Measurements from ENCODE around the gene UTY.

- no peak for TF ChIP-seq CTCF (IDR thresholded peaks at IDR 0.05; ENCODE audit: extremely low read depth in 1 of 2, insufficient read depth in 1 of 2, low read depth in 1 of 2, low read length in 2 of 2)
- TF ChIP-seq POLR2A (IDR thresholded peaks at IDR 0.05; ENCODE audit: low read depth, low read length) = no peak
- TF ChIP-seq EZH2 (IDR thresholded peaks at IDR 0.05; ENCODE audit: borderline replicate concordance, low read depth, low read length, severe bottlenecking) = no peak
- TF ChIP-seq MYC (IDR thresholded peaks at IDR 0.05; ENCODE audit: low read depth, low read length) = no peak
- no peak for TF ChIP-seq JUN (IDR thresholded peaks at IDR 0.05; ENCODE audit: borderline replicate concordance, insufficient read depth, insufficient read length, low read depth)
- no peak for TF ChIP-seq POLR2AphosphoS5 (IDR thresholded peaks at IDR 0.05; ENCODE audit: insufficient read depth, low read depth, low read length)
- TF ChIP-seq FOS (IDR thresholded peaks at IDR 0.05; ENCODE audit: borderline replicate concordance, insufficient read depth, low read length) = no peak
- no peak for TF ChIP-seq MAX (IDR thresholded peaks at IDR 0.05; ENCODE audit: insufficient read depth, insufficient read length)
Measured at GRCh38 chrY:13339381-13339780, 140.5 kb downstream of the UTY start.
